Pons (tissue), 1 donor: ENCODE data around the gene PRM2.
"Not testable (repeated sequence)": the region's sequence is repeated elsewhere in the genome, so short reads cannot be mapped to it uniquely, and the experiment has no call there.

Experiments
- DNase-seq: peaks from one replicate; pipeline ENCODE4 v3.0.0-alpha.2; 2016; ENCODE audit warnings: low spot score

Gene PRM2

GRCh38 chr16:11289696-11290095 lies 13.4 kb upstream of the PRM2 start:
- not testable (repeated sequence) for DNase-seq

GRCh38 chr16:11289202-11289601 lies 12.9 kb upstream of the PRM2 start:
- DNase-seq = no peak

- DNase-seq = no peak
Measured at GRCh38 chr16:11285842-11286241, 9.6 kb upstream of the PRM2 start.

GRCh38 chr16:11283820-11284248 lies 7.6 kb upstream of the PRM2 start:
- DNase-seq = no peak

GRCh38 chr16:11280616-11281522 lies 4.6 kb upstream of the PRM2 start, which contains the start of gene PRM1:
Gene PRM1 (minus strand): TSS chr16:11281330. CDS start chr16:11281238, 92 bp downstream.
- no peak for DNase-seq

GRCh38 chr16:11278681-11279628 lies 2.7 kb upstream of the PRM2 start:
- no peak for DNase-seq

- DNase-seq = no peak
Measured at GRCh38 chr16:11277607-11278337, 1.5 kb upstream of the PRM2 start.

- no peak for DNase-seq
Measured at GRCh38 chr16:11276896-11277593, 765 bp upstream of the PRM2 start.

- DNase-seq = no peak
Measured at GRCh38 chr16:11274964-11275363, 1.3 kb downstream of the PRM2 start.

- peak; percentile 56 for DNase-seq
Measured at GRCh38 chr16:11273721-11274324, 2.5 kb downstream of the PRM2 start.

- no peak for DNase-seq
Measured at GRCh38 chr16:11272921-11273720, 3.2 kb downstream of the PRM2 start, which contains the start of gene PRM3. Gene PRM3 (minus strand): TSS chr16:11273629. CDS start chr16:11273595, 34 bp downstream.

GRCh38 chr16:11272484-11272883 lies 3.8 kb downstream of the PRM2 start:
- DNase-seq = no peak

GRCh38 chr16:11271610-11272009 lies 4.7 kb downstream of the PRM2 start:
- no peak for DNase-seq

GRCh38 chr16:11270602-11271162 lies 5.6 kb downstream of the PRM2 start:
- DNase-seq = no peak

GRCh38 chr16:11268921-11269375 lies 7.3 kb downstream of the PRM2 start, which contains the start of gene TNP2:
Gene TNP2 (minus strand): TSS chr16:11269325. CDS start chr16:11269262, 63 bp downstream.
- DNase-seq = no peak

- DNase-seq = no peak
Measured at GRCh38 chr16:11265124-11265523, 11.2 kb downstream of the PRM2 start.

GRCh38 chr16:11264155-11264832 lies 12.0 kb downstream of the PRM2 start:
- no peak for DNase-seq

- no peak for DNase-seq
Measured at GRCh38 chr16:11263737-11264136, 12.5 kb downstream of the PRM2 start.

GRCh38 chr16:11262915-11263314 lies 13.4 kb downstream of the PRM2 start:
- no peak for DNase-seq
